Inflammatory macrophage (primary cell): ENCODE results near the gene PLCXD1.
"Not testable (repeated sequence)": the region's sequence is repeated elsewhere in the genome, so short reads cannot be mapped to it uniquely, and the experiment has no call there.

Experiments used
- DNase-seq, 2 donors: peaks; one replicate each; pipeline ENCODE4 v3.0.0-alpha.2; 2020 to 2022

Gene PLCXD1

DNA sequence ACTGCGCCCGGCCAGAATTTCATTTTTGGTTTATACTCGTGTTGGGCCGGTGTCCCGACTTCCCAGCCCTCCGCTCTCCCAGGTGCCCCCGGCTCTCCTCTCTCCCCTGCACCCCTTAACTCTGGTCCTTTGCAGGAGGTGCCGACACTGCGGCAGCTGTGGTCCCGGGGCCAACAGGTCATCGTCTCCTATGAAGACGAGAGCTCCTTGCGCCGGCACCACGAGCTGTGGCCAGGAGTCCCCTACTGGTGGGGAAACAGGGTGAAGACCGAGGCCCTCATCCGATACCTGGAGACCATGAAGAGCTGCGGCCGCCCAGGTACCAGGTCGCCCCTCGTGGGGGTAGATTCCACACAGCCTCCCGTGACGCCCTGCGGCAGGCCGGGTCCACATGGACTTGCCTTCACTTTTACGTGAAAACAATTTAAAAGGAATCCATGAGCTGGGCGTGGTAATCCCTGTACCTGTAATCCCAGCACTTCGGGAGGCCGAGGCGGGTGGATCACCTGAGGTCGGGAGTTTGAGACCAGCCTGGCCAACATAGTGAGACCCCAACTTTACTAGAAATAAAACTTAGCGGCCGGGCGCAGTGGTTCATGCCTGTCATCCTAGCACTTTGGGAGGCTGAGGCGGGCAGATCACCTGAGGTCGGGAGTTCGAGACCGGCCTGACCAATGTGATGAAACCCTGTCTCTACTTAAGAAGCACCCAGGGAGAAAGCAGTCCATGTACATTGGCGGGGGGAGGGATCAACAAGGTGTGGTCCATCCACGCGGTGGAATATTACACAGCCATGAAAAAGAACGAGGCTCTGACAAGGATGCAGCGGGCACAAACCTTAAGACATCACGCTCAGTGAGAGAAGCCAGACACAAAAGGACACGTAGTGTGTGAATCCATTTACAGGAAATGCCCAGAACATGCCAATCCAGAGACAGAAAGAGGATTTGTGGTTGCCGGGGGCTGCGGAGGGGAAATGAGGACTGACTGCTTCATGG, 12.0 kb downstream of the PLCXD1 start:
- DNase-seq = no peak

DNA sequence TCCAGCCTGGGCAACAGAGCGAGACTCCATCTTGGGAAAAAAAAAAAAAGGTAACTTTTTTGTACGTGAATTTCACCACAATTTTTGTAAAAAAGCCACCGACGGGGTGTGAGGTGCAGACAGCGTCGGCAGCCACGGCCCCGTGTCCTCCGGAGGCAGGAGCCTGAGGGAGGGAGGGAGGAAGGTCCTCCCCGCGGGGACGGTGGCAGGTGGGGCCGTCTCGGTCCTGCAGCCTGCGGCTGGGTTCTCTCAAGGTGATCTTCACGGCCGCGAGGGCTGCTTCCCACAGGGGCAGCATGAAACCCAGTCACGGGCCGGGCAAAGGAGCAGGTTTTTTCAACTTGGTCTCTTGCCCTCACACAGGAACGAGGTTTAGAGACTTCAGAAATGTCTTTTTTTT, 14.0 kb downstream of the PLCXD1 start:
- DNase-seq = no peak

DNA sequence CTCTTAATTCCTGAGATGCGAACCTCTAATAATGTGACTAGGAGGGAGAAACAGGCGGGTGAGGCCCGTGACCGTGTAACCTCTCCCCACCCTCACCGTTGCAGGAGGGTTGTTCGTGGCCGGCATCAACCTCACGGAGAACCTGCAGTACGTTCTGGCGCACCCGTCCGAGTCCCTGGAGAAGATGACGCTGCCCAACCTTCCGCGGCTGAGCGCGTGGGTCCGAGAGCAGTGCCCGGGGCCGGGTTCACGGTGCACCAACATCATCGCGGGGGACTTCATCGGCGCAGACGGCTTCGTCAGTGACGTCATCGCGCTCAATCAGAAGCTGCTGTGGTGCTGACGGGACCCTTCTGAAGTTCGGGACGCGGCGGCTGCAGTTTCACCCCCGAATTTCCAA, 17.8 kb downstream of the PLCXD1 start:
- DNase-seq = no peak

DNA sequence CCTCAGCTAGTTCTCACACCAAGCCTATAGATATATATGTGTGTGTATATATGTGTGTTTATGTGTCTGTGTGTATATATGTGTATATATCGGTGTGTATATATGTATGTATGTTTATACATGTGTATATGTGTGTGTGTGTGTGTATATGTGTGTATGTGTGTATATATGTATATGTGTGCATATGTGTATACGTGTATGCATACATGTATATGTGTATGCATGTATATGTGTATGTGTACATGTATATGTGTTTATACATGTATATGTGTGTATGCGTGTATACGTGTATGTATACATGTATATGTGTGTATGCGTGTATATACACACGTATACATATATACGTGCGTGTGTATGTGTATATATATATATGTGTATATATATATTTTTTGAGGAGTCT, 19.2 kb downstream of the PLCXD1 start:
- no peak for DNase-seq

DNA sequence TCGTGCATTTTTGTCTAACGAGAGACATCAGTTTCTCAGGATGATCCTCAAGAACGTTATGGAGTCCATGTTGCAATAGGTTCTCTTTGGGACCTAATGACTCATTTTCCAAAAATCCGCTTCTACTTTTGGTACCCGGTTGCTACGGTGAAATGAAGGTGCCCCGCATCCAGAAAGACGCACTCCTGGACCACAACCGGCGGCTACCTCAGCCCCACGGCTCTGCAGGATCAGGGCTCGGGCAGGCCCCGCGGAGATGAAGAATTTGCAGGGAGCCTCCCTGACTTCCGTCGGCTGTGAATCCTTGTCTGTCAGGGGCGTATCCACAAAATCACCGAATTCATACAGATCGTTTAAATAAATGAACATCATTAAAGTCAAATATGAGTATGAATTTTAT, 21.8 kb downstream of the PLCXD1 start:
- no peak for DNase-seq

DNA sequence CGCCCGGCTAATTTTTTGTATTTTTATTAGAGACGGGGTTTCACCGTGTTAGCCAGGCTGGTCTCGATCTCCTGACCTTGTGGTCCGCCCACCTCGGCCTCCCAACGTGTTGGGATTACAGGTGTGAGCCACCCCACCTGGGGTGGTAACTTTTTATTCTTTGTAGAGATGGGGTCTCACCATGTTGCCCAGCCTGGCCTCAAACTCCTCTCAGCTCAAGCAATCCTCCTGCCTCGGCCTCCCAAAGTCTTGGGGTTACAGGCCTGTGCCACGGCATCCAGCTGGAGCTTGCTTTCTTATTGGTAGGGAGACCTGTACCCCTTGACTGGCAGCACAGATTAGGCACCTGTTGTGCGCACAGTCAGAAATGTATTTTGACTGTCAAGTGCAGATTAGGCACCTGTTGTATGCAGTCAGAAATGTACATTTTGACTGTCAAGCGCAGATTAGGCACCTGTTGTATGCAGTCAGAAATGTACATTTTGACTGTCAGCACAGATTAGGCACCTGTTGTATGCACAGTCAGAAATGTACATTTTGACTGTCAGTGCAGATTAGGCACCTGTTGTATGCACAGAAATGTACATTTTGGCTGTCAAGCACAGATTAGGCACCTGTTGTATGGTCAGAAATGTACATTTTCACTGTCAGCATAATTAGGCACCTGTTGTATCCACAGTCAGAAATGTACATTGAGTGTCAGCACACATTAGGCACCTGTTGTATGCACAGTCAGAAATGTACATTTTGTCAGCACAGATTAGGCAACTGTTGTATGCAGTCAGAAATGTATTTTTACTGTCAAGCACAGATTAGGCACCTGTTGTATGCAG, 24.8 kb downstream of the PLCXD1 start:
- DNase-seq = not testable (repeated sequence)

DNA sequence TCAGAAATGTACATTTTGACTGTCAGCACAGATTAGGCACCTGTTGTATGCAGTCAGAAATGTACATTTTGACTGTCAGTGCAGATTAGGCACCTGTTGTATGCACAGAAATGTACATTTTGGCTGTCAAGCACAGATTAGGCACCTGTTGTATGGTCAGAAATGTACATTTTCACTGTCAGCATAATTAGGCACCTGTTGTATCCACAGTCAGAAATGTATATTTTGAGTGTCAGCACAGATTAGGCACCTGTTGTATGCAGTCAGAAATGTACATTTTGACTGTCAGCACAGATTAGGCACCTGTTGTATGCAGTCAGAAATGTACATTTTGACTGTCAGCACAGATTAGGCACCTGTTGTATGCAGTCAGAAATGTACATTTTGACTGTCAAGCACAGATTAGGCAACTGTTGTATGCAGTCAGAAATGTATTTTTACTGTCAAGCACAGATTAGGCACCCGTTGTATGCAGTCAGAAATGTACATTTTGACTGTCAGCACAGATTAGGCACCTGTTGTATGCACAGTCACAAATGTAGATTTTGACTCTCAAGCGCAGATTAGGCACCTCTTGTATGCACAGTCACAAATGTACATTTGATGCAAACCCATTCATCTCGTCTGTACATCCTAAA, 25.6 kb downstream of the PLCXD1 start:
- not testable (repeated sequence) for DNase-seq

DNA sequence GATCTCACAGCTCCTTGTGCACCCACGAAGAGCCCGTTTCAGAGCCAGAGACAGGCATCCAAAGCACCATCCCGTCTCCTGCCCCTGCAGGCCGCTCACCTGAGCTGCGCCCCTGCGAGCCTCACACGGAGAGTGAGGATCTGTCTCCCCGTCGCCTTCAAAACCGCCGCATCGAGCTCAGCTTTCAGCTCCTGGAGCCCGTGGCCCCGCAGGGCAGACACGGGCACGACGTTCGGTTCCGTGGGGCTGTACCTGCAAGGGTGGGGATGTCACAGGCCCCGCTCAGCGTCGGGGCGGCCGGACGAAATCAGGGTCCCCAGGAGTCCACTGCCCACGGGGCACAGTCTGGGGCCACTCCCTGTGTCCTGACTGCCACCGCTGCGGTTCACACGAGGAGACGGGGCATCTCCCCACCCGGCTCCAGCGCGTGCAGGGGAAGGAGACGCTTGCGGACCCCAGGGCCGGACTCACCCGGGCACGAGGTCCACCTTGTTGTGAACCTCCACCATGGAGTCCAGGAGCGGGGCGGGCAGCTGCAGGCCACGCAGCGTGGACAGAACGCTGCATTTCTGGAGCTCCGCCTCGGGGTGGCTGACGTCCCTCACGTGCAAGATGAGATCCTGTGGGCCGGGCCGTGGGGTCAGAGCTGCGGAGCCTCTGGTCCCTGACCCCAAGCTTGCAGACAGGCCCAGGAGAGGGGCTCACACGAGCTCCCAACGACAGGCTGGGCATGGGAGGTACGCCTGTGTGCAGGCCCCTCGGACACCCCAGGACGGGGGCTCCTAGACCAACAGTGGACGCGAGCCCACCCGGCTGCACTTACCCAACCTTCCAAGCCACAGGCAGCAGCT, 26.3 kb downstream of the PLCXD1 start:
- no peak for DNase-seq

DNA sequence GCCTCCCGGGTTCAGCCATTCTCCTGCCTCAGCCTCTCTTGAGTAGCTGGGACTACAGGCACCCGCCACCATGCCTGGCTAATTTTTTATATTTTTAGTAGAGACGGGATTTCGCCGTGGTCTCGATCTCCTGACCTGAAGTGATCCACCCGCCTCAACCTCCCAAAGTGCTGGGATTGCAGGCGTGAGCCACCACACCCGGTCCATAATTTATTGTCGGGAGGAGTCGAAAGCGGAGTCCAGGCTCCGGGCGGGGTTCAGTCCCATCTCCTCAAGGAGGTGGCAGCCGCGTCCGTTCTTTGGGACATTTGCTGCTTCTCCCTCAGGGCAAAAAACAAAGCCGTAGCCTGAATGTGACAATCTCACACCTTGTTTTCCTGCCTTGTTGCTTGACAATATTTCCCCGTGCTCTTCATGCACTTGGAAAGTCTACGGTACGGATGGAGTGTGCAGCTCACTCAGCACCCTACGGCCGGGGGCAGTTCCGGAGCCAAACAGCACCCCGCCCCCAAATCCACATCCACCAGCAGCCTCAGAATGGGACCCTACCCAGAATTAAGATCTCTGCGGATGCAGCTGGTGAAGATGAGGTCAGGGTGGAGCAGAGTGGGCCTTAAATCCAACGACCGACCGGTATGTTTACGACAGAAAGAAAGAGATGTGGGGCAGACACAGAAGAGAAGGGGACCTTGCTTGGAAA, 27.8 kb downstream of the PLCXD1 start:
- no peak for DNase-seq

DNA sequence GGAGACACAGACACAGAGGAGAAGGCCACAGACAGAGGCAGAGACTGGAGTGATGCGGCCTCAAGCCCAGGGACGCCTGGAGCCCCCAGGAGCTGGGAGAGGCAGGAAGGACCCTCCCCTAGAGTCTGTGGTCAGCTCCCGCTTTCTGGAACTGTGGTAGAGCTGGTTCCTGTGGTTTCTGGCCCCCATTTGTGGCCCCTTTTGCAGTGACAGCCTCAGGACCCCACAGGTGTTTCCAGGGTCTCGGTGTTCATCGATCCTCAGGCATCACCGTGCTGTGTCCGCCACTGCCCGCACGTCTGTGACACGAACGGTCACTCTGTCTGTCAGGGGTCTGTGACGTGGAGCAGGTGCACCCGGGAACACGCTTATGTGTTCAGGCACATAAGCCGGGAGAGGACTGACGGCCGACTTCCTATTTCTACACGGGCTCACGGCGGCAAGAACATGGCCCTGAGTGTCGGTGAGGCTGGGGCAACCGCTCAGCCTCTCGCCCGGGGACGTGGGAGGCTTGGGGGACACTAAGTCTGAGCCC, 29.5 kb downstream of the PLCXD1 start:
- DNase-seq = no peak

DNA sequence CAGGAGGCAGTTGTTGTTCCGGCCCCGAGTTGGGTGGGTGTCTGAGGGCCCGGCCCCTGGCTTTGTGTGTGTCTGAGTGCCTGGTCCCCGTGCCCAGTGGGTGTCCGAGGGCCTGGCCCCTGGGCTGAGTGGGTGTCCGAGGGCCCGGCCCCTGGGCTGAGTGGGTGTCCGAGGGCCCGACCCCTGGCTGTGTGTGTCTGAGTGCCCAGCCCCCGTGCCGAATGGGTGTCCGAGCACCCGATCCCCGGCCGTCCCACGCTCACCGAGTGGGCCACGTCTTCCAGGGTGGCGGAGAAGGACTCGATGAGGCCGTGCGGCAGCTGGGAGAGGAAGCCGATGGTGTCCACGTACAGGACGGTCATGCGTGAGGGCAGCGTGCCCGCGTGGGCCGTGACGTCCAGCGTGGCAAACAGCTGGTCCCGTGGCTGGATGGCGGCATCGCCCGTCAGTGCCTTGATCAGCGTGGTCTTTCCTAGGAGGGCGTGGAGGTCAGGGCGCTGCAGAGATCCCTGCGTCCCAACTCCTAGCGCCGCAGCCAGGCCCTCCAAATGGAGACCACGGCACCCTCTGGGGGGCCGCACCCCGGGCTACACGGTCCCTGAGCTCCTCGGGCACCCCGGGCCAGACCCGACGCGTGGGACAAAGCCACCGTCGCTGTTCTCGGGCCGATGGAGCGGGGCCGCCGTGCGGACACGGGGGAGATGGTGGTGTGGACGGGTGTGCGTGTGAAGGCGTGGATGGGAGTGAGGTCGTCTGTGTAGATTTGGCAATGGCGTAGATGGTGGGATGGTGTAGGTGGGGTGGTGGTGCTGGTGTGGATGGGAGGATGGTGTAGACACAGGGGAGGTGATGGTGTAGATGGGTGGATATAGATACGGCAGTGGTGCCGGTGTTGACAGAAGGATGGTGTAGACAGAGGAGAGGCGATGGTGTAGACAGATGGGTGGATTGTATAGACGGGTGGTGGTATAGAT, 30.3 kb downstream of the PLCXD1 start:
- no peak for DNase-seq

DNA sequence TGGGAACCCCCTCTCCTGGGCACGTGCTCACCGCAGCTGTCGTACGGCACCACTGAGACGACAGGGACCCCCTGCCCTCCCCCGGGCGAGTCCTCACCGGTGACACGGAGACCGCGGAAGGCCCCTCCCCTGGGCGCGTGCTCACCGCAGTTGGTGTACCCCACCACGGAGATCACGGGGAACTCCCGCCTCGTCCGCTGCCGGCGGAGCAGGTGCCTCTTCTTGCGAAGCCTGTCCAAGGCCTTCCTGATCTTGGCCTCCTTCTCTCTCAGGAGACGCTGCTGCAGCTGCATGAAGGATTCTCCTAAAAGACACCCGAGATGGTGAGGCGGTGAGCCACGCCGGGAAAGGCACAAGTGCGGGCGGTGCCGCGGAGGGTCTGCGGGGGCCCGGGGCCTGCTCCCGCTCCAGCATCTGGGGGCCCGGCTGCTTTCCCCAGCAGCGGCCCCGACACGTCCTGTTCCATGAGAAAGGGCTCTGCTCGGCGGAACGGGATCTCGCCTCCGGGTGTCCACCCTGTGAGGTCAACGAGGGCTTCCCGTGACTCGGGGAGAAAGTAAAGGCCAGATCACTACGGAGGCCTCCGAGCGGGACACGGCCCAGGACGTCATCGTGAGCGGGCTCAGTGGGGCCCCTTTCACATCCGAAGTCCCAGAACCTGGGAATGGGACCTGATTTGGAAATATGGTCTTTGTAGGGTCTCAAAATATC, 31.6 kb downstream of the PLCXD1 start:
- DNase-seq = no peak

DNA sequence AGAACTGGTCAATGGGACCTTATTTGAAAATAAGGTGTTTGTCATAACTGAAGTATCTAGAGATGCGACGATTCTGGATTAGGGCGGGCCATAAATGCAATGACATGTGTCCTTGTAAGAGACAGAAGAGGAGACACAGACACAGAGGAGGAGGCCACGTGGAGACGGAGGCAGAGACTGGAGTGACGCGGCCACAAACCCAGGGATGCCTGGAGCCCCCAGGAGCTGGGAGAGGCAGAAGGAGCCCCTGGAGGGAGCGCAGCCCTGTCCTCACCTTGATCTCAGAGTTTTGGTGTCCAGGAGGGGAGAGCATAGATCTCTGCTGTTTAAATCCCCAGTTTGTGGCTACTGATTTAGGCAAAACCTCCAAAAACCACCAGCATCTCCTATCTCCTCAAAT, 32.4 kb downstream of the PLCXD1 start:
- no peak for DNase-seq

DNA sequence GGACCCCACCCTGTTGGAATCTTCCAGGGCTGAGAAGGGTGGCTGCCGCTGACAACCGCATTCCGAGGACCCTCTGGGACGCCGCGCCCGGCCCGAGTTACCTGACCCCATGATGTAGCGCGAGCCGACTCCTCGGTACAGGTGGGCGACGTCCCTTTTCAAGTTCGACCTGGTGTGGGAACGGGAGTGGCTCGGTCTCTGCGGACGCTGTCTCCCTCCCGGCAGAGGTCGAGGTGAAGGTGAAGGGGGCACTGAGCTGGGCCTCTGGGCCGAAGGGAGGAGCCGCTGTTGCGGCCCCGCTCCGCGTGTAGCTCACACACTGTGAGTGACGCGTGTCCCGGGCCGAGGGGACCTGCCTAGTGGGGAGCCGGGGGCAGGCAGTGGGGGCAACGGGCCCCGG, 32.9 kb downstream of the PLCXD1 start:
- no peak for DNase-seq

DNA sequence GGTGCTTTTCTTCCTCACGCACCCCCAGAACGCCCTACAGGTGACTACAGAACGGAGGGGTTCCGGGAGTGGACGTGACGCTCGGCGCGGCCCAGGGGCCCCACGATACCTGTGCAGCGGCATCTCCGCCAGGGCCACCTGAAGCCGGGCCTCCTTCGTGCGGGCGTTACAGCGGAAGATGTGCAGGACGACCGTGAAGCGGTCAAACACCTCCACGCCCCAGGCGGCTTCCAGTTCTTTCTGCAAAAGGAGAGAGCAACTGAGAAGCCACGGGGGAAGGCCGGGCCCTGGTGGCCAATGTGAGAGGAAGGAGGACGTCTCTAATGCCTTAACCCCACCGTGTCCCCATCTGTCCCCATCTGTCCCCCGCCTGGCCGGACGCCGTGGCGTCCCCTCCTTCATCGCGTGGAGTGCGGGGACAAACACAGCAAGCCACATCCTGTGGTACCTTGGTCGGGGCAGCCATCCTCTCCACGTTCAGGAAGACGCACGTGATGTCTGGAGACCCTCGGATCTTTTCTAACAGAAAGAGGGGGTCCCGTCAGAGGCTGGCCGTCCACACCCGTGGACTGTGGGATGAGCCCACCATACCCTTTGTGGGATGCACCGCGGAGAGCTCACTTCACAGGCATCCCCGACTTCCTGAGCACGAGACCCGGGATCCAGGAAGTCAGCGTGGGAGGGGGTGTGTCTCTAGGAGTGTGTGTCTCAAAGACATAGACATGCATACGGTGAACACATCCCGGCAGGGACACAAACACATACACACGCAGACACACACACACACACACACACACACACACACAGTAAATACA, 33.8 kb downstream of the PLCXD1 start:
- DNase-seq = no peak

DNA sequence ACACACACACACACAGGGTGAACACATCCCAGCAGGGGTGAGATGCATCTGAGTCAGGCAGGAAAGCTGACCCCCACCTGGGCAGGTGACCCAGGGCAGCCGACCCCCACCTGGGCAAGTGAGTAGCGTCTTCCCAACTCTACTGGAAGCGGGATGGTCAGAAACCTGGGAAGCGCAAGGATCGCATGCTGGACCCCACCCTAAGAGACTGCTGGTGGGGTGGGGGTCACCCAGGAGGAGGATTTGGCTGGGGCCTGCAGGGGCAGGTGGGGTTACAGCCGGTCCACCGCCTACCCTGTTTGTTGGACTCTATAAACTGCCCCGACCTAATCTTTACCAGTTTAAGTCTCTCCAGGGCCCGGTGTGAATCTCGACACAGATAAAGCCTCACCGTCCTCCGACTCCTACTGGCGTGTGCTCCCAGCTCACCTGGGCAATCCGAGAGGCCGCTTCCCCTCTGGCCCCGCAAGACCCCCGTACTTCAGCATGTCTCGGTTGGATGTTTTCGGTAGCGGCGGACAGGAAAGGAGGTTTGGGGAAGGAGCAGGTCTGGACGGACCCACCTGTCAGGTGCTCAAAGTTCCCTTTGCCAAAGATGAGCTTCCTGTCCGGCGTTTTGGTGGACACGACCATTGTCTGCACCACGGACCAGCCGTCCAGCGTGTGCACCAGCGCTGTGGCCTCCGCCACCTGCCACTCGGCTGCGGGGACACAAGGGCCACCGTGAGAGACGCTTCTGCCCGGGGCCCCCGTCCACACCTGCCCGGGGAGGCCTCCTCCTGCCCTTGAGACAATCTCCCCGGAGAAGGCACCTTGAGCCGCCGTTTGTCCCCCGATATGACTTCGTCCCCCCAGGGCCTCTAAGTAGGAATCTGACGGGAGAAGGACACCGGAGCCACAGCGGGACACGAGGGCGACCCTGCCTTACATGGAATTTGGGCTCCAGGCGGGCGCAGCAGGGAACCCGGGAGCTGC, 35.5 kb downstream of the PLCXD1 start:
- DNase-seq = no peak

DNA sequence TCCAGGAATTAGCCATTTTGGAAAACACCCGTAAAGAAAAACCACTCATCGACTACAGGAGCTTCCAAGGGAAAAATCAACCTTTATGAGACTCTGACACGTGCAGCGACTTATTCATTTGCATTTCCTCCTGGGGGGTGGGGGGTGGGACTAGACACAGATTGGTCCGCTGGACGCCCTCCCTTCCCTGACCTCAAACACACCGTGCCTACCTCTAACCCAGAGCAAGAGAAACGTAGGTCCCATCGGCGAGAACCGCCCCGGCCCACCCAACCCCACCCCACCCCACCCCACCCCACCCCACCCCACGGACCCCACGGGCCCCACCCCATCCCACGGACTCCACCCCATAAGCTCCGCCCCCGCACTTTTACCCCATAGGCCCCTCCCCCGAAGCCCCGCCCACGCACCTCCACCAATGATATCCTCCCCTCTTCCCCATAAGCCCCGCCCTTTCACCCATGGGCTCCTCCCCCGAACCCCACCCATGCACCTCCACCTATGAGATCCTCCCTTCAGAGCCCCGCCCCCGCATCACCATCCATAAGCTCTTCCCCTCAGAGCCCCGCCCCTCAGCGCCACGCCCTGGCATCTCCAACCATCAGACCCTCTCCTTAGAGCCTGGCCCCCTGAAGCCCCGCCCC, 36.4 kb downstream of the PLCXD1 start:
- no peak for DNase-seq
